ENCODE data around the gene KLHL25.

DNA sequence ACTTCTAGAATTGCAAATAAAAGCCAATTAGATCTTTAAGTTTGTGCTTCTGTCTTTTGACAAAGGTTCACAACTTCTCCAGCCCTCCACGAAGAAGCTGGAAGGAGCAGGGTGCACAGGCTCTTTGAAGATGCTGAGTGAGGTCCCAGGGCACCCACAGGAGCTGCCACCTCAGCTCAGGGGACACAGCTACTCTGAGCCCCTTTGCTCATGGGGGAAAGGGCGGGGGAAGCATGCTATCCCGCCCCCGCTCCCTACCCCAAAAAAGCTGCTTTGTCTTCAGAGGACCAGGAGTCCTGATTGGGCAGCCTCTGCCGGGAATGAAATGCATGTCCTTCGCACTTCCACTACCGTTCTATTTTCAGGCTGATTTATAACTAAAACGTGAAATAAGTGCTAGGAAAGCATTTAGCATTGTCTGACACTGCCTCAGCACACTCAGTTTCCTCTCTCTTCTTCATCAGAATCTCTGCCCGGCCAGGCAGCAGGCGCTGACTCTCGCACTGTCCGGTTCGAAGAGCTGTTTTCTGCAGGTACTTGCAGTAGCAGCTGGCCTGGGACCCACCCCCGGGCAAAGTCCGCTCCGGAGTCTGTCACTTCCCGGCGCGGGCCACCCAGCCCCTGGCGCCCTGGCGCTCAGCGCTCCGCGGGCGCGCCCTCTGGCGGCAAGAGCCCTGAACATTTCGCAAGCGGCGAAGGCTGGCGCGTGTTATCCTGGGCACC lies 45.5 kb upstream of the KLHL25 start:
- TF ChIP-seq, protein P1, sequence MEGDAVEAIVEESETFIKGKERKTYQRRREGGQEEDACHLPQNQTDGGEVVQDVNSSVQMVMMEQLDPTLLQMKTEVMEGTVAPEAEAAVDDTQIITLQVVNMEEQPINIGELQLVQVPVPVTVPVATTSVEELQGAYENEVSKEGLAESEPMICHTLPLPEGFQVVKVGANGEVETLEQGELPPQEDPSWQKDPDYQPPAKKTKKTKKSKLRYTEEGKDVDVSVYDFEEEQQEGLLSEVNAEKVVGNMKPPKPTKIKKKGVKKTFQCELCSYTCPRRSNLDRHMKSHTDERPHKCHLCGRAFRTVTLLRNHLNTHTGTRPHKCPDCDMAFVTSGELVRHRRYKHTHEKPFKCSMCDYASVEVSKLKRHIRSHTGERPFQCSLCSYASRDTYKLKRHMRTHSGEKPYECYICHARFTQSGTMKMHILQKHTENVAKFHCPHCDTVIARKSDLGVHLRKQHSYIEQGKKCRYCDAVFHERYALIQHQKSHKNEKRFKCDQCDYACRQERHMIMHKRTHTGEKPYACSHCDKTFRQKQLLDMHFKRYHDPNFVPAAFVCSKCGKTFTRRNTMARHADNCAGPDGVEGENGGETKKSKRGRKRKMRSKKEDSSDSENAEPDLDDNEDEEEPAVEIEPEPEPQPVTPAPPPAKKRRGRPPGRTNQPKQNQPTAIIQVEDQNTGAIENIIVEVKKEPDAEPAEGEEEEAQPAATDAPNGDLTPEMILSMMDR (IDR thresholded peaks at IDR 0.05) = peak in 5 of 7 experiments; percentile 82 to 94 (median 87)
- no peak for TF ChIP-seq POLR2A (IDR thresholded peaks at IDR 0.05)
- no peak for TF ChIP-seq EP300 (IDR thresholded peaks at IDR 0.05)
- peak; percentile 43 to 87 (median 53) for TF ChIP-seq POLR2AphosphoS5 (IDR thresholded peaks at IDR 0.05)

Data from stomach (tissue), 4 donors.